NCI-H128 (cell line): ENCODE results near the gene ELOVL6.
"Not testable (repeated sequence)": the region's sequence is repeated elsewhere in the genome, so short reads cannot be mapped to it uniquely, and the experiment has no call there.

Experiments
- DNase-seq: peaks from one replicate; lab custom pipeline; 2025; ENCODE audit not compliant: unreplicated experiment; lab: John Stamatoyannopoulos, UW

Gene ELOVL6

DNA sequence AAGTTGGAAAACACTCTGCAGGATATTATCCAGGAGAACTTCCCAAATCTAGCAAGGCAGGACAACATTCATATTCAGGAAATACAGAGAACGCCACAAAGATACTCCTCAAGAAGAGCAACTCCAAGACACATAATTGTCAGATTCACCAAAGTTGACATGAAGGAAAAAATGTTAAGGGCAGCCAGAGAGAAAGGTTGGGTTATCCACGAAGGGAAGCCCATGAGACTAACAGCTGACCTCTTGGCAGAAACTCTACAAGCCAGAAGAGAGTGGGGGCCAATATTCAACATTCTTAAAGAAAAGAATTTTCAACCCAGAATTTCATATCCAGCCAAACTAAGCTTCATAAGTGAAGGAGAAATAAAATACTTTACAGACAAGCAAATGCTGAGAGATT lies 120.3 kb downstream of the ELOVL6 start:
- DNase-seq: not testable (repeated sequence)

DNA sequence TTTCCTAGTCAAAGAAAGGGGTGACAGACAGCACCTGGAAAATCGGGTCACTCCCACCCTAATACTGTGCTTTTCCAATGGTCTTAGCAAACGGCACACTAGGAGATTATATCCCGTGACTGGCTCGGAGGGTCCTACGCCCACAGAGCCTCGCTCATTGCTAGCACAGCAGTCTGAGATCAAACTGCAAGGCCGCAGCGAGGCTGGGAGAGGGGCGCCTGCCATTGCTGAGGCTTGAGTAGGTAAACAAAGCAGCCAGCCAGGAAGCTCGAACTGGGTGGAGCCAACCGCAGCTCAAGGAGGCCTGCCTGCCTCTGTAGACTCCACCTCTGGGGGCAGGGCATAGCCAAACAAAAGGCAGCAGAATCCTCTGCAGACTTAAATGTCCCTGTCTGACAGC lies 121.6 kb downstream of the ELOVL6 start:
- DNase-seq: not testable (repeated sequence)

DNA sequence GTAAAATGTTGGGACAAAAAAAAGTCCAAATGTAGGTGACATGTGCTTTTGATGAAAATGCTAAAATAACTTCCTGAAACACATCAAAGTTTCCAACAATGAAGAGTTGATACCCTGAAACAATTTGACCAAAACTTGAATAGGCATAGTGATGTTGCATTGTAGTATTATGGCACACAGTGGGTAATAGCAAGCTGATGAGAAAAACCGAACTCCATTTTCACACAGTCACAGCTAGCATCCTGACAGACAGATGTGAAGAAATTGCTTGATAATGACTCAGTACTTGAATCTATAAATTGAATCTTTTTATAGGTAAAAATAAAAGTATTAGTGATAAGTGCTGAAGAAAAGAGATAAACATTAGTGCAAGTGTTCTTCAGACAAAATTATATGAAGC lies 122.5 kb downstream of the ELOVL6 start:
- DNase-seq: no peak

DNA sequence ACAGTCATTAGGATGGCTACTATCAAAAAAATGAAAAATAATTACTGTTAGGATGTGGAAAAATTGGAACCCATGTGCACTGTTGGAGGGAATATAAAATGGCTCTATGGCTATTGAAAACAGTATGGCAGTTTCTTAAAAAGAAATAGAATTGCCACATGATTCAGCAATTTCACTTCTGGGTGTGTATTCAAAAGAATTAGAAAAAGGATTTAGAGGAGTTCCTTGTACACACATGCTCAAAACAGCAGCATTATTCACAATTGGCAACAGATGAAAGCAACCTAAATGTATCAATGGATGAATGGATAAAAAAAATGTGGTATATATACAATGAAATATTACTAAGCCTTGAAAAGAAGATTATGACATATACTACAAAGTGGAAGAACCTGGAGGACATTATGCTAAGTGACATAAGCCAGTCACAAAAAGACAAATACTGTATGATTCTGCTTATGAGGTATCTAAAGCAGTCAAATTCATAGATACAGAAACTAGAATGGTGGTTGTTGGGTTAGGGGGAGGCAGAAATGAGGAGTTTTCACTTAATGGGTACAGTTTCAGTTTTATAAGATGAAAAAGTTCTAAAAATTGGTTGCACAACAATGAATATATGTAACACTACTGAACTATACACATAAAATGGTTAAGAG lies 123.2 kb downstream of the ELOVL6 start:
- no peak for DNase-seq

DNA sequence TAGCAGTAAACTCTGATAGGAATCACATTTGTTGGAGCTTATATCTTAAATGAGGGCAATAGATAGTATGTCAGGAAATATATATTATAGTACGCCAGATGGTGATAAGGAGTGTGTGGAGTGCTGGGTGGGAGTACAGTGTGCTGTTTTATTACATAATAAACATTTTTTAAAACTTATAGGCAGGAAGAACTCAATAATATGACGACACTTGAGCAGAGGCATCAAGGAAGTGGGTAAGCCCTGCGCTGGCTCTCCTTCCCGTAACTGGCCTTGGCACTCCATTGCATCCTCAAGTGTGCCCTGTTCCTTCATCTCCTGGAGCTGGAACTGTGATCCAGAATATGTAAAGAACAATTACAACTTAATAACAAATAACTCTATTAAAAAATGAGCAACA lies 123.8 kb downstream of the ELOVL6 start:
- no peak for DNase-seq

DNA sequence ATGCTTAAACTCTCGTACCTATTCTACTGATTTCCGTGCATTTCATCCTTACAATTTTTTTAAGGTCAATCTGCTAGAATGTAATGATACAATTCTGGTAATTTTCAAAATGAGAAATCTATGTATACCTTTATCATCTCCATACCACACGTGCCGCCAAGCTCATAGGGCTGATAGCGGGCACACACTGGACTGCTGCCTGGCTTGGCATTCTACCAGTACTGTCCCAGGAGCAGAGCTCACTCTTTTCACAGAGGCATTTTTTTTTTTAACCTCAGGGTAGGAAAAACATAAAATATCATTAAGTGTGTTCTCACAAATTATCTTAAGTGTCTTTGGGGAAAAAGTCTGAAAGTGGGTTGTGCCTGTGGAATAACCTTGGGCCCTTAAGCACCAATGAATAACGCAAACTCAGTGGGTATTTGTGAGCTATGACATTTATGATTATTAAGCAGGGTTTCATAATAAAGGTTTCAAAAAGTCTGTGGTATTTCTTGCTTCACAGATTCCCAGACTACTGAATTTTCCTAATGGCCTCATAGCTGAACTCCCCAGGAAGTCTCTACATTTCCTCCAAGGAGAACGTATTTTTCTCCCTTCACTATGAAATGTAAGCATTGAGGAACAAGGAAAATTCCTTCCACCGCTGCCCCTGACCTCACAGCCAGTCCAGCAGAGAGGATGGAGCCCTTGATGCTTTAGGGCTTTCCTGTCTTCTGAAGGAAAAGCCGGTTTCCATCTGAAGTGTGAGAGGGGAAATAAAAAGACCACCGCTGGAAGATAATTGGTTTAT lies 125.2 kb downstream of the ELOVL6 start:
- no peak for DNase-seq

DNA sequence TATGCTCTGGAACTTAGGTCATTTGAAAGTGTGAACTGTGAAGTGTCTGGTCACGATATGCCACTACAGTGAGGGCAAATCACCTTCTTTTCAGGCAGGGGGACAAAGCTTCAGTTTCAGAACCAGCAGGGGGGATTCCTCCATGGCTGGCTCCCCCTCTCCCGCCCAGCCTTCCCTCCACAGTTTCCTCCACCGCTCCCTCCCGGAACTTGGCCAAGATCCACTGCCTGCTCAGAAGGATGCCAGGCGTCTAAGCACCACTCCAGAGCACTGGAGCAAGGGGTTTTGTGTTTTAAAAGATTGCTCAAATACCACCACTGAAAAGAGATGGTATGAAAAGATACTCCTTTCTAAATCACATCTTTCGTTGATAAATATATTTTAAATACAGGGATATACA lies 126.9 kb downstream of the ELOVL6 start:
- DNase-seq: no peak

DNA sequence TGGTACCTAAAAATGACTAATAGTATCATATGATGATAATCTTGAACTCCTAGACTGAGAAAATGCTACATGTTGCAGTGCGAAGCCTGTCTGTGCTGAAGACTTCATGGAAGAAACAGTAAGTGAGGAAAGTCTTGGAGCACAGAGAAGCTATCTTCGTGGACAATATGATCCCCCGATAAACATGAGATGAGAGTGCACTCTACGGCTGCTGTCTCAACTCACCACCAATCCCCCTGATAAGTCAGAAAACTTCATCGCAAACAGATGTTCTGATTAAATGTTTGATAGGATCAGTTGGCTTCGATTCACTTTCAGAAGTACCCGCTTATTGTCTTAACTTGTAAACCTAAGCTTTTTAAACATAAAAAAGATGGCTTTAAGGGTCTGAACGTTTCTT lies 130.2 kb downstream of the ELOVL6 start:
- DNase-seq: no peak

DNA sequence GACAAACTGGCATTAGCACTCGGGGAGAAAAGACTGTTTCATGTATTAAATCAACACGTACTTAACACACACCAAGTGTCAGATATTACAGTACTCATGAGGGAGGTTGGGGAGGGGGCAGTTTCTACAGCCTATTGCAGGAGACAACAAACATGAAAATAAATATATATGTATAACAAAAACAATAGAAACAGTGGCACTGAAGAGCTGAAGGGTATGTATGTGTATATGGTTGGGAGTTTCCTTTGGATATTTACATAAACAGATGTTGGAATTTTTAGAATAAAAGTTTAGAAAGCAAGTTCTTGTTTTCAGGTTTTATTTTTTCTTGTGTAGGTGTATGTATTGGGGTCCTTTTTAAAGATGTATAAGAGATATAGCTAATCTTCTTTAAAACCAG lies 133.5 kb downstream of the ELOVL6 start:
- no peak for DNase-seq

DNA sequence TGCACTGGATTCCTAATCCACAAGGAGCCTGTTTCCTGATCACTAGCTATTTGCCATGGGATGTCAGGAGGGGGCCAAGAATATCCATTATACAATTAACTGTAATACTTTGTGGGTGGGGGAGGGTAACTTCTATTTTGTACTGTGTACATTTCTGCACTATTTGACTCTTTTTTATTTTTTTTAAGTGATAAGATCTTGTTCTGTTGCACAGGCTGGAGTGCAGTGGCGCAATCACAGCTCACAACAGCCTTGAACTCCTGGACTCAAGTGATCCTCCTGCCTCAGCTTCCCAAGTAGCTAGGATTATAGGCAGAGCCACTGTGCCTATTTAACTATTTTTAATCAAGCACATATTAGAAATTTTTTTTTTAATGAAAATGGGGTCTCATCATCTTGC lies 134.1 kb downstream of the ELOVL6 start:
- no peak for DNase-seq

DNA sequence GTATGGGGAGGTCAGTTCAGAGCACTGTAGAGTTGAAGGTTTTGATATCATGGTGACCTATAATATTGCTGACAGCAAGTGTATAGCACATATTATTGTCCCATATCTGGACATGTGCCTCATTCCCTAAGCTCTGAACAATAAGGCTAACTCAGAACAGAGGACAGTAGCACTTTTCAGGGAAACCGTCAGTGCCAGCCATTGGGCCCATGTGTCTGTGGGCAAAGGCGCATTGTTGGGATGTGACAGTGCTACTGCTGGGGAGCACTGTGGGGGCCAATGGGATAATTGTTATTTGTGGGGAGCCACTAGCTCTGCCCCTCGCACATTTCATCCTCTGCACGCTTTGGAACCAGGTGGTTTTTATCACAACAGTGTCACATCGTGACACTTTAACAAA lies 136.2 kb downstream of the ELOVL6 start:
- no peak for DNase-seq

DNA sequence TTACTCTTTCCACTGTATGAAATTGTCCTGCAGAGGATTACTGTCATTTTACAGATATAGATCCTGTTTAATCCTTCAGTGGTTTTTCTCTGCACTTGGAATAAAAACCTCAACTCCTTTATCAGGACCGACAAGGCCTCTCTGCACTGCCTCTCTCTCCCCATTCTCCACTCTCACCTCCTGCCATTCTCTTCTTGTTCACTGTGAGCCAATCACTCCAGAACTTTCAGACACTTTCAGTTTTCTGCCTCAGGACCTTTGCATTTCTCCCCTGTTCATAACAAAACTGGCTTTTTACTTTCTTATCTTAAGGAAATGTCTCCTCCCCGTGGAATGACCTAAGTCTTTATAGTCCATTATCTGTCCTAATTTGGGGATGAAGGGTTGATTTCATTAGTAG lies 137.3 kb downstream of the ELOVL6 start:
- no peak for DNase-seq

DNA sequence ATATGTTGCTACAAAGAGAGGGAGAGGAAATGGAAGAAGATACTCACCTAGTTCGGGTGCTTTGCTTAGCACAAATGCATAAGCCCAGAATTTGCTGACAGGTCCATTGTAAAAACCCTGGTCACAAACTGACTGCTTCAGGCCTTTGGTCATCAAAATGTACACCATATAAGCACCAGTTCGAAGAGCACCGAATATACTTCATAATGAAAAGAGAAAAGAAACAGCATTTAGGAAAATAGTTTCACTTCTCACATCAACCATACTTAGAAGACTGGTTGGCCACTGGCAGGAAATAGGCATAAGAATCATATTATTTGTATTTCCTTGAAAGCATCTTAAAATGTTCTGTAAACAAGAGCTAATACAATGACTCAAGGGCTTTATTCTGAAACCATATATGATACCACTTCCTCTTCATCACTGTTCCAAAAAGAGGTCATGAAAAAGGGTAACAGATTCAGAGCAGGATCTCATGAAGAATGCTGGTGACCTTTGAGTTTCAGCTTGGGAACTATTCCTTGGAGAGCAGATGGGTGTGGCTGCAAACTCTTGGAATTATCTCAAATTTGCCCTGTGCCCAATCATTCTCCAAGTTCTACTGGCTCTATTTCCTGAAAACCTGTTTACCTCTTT lies 138.7 kb downstream of the ELOVL6 start:
- DNase-seq: no peak

DNA sequence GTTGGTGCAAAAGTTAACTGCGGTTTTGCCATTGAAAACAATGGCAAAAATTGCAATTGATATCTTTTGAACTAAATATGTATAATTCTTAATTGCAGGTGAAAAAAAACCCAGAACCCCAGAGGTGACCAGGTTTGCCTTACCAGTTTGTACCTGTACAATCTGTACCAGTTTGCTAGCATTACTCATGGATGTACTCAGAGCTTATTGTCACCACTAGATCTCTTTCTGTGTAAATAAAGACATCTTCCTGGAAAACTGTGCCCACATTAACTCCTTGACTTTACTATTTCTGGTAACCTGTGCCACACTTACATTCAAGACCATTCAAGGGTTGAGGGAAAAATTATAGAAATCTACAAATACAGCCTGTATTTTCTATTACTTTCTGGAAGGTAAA lies 139.7 kb downstream of the ELOVL6 start:
- DNase-seq: no peak

DNA sequence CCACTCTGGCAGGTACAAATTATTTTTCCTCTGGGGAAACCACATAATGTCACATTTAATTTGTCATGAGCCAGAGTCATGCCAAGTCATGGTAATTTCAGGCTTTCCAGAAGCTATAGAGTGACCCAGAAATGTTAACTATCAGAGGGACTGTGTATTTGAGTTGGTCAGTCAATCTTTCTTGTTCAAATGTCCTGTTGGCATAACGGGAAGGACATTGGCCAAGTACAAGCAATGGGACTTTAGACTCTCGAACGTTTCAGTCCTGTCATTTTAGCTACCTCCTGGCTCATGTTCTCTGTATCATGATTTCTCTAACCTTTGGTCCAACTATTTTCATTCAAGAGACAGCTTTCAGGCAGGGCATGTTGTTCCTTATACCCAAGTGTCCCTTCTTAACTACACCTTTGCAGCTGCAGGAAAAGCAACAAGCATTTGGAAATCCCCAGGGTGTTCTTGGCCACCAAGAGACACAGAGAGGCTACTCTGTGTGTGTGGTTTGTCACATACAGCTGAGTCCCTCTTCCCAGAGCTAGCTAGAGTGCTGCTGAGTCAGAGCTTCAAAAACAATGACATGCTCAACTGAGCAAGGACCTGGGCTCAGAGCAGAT lies 143.2 kb downstream of the ELOVL6 start:
- DNase-seq: no peak

DNA sequence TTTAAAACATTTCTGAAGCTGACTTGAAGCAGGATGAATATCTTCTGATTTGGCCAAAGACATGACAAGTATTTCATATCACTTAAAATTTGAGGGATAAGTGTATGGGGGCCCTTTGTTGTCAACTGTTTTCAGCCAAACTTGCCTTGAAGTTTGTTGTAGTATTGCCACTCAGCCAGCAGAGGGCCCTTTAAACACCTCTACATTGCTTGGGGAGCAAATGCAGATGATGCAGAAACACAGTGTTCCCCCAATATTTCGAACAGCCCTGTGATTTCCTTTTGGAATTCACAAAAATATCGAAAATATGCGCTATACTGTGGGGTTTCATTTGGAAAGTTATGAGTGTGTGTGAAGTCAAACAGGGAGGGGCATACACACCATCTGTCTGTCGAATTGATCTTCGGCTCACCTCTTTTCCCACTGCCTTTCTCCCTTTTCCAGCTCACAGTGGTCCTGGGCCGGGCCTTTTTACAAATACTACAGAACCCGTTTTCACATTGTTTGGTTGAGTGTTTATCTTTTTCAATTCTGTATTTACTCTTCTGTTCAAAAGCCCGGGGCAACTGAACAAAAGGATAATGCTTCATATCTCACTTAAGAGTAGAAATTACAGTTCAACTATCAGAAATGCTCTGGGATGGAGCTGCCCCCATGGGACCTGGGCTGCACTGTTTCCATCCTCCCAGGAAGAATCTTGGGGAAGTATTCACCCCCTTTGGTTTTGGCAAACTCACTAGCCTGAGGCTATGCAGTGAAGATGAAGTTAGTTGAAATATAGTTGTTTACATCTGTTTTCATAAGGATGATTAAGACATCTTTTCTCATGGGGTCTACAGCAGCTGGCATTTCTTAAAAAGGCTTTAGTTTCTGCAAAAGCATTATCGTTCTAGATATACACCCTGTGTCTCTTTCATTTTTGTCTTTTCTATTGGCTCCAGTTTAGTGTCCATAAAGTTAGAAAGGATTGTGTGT lies 148.2 kb downstream of the ELOVL6 start:
- no peak for DNase-seq

DNA sequence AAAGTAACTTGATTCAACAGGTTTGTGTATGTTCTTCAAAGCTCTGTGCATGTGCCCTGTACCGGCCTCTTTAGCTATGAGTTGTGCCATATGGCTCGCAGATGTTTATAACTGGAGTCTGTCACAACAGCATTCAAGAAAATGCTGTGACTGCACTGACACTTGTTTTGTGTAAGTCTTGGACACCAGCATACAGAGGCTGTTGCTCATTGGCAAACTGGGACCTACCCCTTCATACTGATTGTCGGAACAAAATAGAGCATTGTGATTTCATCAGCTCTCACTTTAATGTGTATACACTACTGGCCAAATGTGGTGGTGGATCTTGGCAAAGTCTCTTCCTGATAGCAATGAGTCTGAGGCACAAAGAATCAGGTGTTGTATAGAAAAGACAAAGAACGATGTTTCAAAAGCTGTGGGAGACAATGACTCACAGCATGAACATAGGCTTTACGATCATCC lies 151.8 kb downstream of the ELOVL6 start:
- DNase-seq: no peak

DNA sequence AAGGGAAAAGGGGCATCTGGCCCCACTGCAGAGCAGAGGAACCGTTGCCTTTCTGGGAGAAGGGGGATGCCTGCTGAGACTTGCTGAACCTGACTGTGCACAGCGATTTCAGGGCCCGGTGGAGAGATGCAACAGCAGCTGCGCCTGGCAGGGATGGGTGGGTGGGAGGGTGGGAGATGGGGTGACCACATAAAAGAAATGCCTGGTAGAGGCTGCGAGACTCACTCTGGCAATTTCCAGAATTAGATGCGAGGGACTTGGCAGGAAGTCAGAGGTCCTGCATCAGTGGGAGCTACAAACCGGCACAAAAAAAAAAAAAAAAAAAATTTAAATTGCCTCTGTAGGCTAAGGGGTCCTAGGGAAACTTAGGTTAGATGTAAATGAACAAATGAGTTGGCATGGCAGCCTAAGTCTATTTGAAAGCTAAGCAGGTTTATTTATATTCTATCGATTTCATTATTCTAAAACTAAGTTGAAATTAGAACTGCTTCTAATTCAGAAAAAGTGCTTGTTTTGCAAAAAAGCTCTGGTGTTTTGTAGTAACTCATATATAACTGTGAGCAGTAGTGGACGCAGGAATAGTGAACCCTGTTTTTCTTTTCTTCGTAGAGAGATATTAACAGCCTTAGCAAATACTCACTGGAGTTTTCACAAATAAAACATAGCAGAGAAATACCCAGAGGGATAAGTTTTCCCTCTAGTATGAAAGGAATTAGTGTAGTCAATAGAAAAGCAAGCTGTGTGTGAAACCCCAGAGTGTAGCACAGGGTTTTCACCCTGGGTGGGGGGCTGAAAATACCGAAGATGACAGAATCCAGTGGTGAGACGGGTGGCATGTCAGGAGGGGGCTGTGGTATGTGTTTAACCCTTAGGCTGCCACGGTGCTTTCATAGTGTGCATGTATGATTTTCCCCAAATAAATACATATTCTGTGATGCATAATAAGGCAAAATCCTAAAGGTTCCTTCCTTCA lies 155.6 kb downstream of the ELOVL6 start:
- no peak for DNase-seq

DNA sequence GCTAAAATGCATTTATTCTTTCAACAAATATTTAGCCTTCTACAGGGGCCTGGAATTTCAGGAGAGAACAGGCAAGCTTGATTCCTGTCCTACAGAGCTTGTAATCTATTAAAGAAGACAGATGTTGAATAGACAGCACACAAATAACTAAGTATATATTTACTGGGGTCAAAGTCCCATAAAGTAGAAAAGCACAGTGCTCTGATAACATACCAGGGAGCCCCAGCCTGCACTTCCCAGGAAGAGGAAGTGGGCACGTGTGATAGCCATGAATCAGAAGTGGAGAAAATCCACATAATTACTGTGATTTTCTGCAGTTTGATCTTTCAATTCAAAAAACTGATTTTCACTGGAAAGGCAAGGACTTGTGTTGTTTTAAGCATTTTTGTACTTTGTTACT lies 156.7 kb downstream of the ELOVL6 start:
- DNase-seq: no peak
